ENCODE results near the gene TMEM272.
"Not testable (repeated sequence)": the region's sequence is repeated elsewhere in the genome, so short reads cannot be mapped to it uniquely, and the experiment has no call there.

- TF ChIP-seq CTCF, POLR2A (IDR thresholded peaks at IDR 0.05): not testable (repeated sequence)
Measured at GRCh38 chr13:51824712-51825111, 20.3 kb downstream of the TMEM272 start.
